Measurements from ENCODE around the gene MRPS18B.
A peak's percentile ranks its signal among the peaks of the same experiment; 100 is the strongest.

The MRPS18B gene

GRCh38 chr6:30610065-30610464 lies 7.6 kb upstream of the MRPS18B start:
- FAIRE-seq: no peak

- no peak for FAIRE-seq
Observed at GRCh38 chr6:30611150-30611855, 6.3 kb upstream of the MRPS18B start.

GRCh38 chr6:30611856-30612194 lies 5.8 kb upstream of the MRPS18B start:
- FAIRE-seq: no peak

DNA sequence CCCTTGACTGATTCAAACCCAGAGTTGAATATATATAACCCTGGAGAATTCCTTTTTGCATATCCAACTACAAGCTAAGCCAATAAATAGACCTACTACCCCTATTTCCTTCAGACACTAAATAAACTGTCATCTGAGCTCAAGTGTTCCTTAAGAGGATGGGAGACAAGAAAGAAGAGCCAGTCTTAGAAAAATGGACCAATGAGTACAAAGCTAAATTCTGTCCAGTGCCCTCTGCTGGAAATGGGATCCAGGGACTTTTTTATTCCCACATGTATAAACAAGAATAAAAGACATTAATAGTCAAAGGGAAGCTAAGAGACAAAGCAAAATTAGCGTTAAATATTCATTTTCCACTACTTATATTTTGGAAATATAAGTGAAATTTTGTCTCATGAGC lies 5.4 kb upstream of the MRPS18B start:
- peak; percentile 59 for FAIRE-seq

DNA sequence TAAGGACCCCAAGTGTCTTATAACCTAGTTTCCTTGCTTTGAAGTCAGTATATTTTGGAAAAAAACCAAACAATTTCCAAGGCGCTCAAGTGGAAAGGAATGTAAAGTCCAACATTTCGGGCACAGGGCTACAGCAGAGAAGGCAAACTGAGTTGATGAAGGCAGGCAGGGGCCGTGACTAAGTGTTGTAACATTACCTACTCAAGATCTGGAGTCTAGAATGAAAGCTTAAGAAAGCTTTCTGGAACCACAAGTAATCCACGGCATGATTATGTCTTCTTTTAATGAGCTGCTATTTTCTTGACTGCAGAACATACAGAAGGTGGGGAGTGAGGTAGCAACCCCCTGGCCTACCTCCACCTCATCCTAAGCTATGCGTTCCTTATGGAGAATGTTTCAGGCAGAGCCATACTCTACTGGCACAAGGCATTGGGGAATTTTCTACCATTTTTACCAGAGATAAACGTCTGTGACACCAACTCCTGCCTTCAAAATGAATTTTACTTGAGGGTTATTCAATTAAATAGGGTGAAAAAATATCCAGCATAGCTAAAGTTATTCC lies 4.9 kb upstream of the MRPS18B start:
- no peak for FAIRE-seq

GRCh38 chr6:30613251-30614043 lies 4.2 kb upstream of the MRPS18B start:
- no peak for FAIRE-seq

- no peak for FAIRE-seq
Observed at GRCh38 chr6:30614044-30614842, 3.4 kb upstream of the MRPS18B start.

GRCh38 chr6:30614843-30615218 lies 2.8 kb upstream of the MRPS18B start:
- FAIRE-seq: peak; percentile 96

GRCh38 chr6:30615219-30615957 lies 2.3 kb upstream of the MRPS18B start:
- no peak for FAIRE-seq

DNA sequence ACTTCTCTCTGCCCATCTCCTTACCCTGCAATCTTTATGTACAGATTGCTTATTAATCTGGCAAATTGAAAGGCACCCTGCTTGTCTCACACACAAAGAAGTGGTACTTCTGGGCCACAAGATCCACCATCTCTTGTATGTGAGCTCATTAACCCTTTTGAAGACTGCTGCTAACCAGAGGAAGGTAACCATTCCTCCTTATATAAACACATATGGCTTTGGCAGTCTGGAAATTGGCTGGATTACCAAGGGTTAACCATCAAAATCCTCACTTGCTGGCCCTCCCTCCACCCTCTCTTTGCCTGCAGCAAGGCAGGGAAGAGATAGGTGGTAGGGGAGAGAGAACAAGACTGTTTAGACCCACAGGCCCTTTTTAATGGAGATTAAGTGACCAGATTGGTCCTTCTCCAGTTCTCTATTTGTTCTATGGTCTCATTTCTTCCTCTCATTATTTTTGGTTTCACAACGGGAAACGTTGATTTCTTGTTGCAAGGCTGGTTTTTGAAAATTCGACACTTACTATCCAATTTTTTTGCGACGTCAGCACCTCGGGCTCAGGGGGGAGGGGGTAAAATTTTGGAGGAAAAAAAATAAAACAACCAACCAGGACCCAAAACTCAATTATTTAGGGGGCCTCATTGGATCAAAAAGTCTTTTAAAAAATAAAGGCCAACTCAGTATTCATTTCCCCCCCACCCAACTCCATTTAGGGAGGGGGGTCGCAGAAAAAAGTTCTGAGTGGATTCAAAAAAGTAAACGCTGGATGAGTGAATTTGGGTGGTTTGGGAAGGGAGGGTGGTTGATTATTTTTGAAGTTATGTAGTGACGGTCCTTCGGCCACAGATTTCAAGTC lies 1.5 kb upstream of the MRPS18B start:
- FAIRE-seq: no peak

- peak; percentile 97 for FAIRE-seq
Observed at GRCh38 chr6:30616811-30617564, 652 bp upstream of the MRPS18B start, which contains the start of gene PPP1R10. PPP1R10 (minus strand) TSS chr6:30617243; CDS start chr6:30609944, 7,299 bp downstream.

DNA sequence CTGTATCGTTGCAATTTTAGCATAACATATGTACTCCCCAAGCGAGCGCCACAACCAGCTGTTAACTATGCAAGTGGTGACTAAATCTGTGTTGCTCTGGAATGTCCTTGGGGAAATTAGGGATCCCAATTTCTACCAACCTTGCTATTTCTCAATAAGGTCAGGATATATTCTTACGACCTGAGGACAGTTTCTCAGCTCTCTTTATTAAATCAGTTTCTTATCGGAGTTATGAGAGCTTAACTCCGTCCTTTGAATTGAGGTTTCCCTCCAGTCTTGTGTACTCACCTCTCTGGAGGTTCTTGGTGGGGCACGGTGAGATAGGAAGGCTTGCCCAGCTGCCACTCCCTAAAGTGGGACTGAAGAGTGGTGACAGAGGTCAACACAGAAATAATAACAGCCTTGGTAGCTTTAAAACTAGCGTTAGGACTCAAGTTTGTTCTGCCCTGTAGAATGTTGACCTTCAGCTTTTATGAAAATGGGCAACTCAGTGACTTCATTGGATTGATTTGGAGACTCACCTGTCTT lies 694 bp downstream of the MRPS18B start:
- FAIRE-seq: no peak

DNA sequence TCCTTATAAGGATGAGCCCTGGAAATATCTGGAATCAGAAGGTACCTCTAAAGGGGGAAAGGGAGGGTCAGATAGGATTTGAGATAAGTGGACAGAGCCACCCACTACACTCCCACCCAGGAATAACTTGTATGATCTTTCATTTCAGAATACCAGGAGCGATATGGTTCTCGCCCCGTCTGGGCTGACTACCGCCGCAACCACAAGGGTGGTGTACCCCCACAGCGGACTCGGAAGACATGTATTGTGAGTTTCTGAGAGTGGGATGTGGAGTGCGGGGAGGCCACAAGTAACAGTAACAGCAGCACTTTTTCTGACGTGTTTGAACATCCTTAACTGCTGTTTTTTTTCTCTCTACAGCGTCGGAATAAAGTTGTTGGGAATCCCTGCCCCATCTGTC lies 1.9 kb downstream of the MRPS18B start:
- no peak for FAIRE-seq

DNA sequence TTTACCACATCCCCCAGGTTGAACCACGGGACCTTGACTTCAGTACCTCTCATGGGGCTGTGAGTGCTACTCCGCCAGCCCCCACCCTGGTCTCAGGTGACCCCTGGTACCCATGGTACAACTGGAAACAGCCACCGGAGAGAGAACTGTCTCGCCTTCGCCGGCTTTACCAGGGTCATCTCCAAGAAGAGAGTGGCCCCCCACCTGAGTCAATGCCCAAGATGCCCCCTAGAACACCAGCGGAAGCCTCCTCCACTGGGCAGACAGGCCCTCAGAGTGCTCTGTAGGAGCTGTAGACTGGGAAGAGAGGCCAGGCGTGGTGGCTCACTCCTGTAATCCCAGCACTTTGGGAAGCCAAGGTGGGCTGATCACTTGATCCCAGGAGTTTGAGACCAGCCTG lies 7.9 kb downstream of the MRPS18B start:
- FAIRE-seq: no peak

- no peak for FAIRE-seq
Observed at GRCh38 chr6:30626484-30627366, 9.1 kb downstream of the MRPS18B start, which contains the start of gene ATAT1. ATAT1 (plus strand) TSS chr6:30626874.

DNA sequence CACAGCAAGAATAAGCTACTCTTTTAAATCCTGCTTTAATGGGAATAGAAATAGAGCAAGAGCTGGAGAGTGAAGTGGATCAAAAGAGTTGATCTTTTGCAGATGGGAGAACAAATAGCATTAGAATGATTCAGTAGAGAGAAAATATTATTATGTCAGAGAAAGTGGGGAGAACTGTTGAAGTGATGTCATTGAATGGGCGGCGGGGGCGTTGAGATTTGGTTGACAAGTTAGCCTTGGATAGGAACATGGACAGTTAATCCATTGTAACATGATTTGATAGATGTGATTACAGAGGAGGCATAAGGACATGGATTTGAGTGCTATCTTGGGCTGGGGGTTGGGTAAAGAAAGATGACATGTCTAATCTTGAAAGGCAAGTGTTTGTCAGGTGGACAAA lies 18.2 kb downstream of the MRPS18B start:
- FAIRE-seq: no peak

DNA sequence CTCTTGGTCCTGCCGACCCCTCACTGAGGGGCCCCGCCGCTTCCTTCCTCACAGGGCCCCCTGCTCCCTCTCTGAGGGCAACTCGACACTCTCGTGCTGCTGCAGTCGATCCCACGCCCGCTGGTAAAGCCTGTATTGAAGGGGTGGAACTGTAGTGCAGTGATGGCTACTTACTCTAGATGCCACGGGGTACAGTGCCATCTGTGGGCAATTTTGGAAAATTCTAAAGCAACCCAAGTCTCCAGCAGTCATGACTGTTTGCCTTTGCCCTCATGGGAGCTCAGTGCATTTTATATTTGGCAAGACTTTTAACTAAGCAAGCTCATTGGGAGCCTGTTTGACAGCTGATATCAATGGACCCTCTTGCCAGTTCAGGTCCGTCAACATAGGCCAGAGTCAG lies 22.8 kb downstream of the MRPS18B start:
- no peak for FAIRE-seq

DNA sequence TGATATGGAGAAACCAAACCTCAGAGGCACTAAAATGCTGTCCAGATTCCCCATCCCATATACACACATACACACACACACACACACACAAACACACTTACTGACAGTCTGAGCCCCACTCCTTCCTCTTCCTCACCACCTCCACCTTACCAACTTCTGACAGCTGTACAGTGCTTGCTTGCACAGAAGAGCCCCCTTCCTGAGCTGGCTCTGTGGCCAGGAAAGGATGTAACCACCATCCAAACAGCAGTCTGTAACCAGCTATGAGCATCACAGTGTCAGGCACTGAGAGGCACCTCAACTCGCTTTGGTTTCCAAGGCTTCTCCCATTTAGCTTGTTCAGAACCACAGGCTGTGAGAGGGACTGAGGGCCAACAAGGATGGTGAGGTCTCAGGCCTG lies 23.4 kb downstream of the MRPS18B start:
- FAIRE-seq: no peak

GRCh38 chr6:30643656-30644055 lies 26.0 kb downstream of the MRPS18B start:
- no peak for FAIRE-seq
